Peyer's patch (tissue), 4 donors: ENCODE data around the gene CD300H. TPM values are rescaled to one million over a fixed set of nuclear protein-coding genes. Genes with fewer than 3 reads are reported as not detected.
"Not testable (repeated sequence)": the region's sequence is repeated elsewhere in the genome, so short reads cannot be mapped to it uniquely, and the experiment has no call there.

Experiments
- DNase-seq, 3 donors: peaks; one replicate each; pipeline ENCODE4 v3.0.0-alpha.2; 2017 to 2019
- H3K27ac ChIP-seq, 4 donors: fragments of 200-600 bp; sonication (generic); one replicate each; pipeline ENCODE4 v1.5.1; 2016 to 2019
- H3K27me3 ChIP-seq, 2 donors: fragments of 200-600 bp; sonication (generic); one replicate each; pipeline ENCODE4 v1.5.1; 2019
- H3K36me3 ChIP-seq, 3 donors: fragments of 200-600 bp; sonication (generic); one replicate each; pipeline ENCODE4 v1.5.1; 2016 to 2019
- H3K4me1 ChIP-seq, 4 donors: fragments of 200-600 bp; sonication (generic); one replicate each; pipeline ENCODE4 v1.5.1; 2016 to 2019
- H3K4me3 ChIP-seq, 4 donors: fragments of 200-600 bp; sonication (generic); 1 replicate in 3 of 4; 2 replicates in 1 of 4; pipeline ENCODE4 v1.5.1; 2016 to 2019; ENCODE audit warnings: mild to moderate bottlenecking in 1 of 4
- H3K9me3 ChIP-seq, 4 donors: fragments of 200-600 bp; sonication (generic); one replicate each; pipeline ENCODE4 v1.5.1; 2016 to 2019; ENCODE audit warnings: mild to moderate bottlenecking in 1 of 4
- CTCF ChIP-seq, 6 experiments: fragments of 450-650 bp in 4 of 6; fragments of 200-600 bp in 2 of 6; sonication (generic) in 1 of 6; IDR thresholded peaks; one replicate each; pipeline ENCODE4 v1.5.1; 2017 to 2019; ENCODE audit warnings: antibody characterized with exemption in 6 of 6, mild to moderate bottlenecking in 3 of 6, moderate library complexity in 1 of 6
- POLR2A ChIP-seq, 2 donors: fragments of 450-650 bp; IDR thresholded peaks; one replicate each; pipeline ENCODE4 v1.5.1; 2017; ENCODE audit warnings: antibody characterized with exemption in 2 of 2, mild to moderate bottlenecking in 2 of 2, moderate library complexity in 2 of 2
- total RNA-seq, 4 donors: library from RNA; depleted of rRNA; stranded (reverse); fragments of >200 nt; gene quantifications; one replicate each; pipeline ENCODE4 v1.1.0, GENCODE V29; 2016

Gene CD300H
- total RNA-seq, 4 donors from 2014 or later: not detected

- Histone ChIP-seq H3K9me3 (no peaks in the 10 kb centered on the region), H3K27me3 (no peaks in the 10 kb centered on the region), H3K36me3 (no peaks in the 10 kb centered on the region), H3K4me3 (no peak overlapping the region), H3K27ac (no peak overlapping the region), H3K4me1 (no peaks in the 10 kb centered on the region)
- TF ChIP-seq POLR2A (IDR thresholded peaks at IDR 0.05): no peak
- no peak for TF ChIP-seq CTCF (IDR thresholded peaks at IDR 0.05)
- DNase-seq: peak in 1 of 3 donors; percentile 15
Measured at GRCh38 chr17:74523308-74523707, 44.0 kb downstream of the CD300H start.

- no peak for TF ChIP-seq CTCF (IDR thresholded peaks at IDR 0.05)
- TF ChIP-seq POLR2A (IDR thresholded peaks at IDR 0.05): no peak
- H3K4me1 ChIP-seq: no peaks in the 10 kb centered on the region
- no peaks in the 10 kb centered on the region for H3K36me3 ChIP-seq
- peak; percentile 6 to 32 (median 31) for DNase-seq
- H3K27me3 ChIP-seq: no peaks in the 10 kb centered on the region
- no peak overlapping the region for H3K27ac ChIP-seq
- no peaks in the 10 kb centered on the region for H3K9me3 ChIP-seq
- H3K4me3 ChIP-seq: no peak overlapping the region
Measured at GRCh38 chr17:74522381-74523105, 44.8 kb downstream of the CD300H start.

GRCh38 chr17:74521701-74522201 is 45.6 kb downstream of the CD300H start:
- DNase-seq: peak; percentile 25 to 47 (median 43)
- no peak for TF ChIP-seq POLR2A (IDR thresholded peaks at IDR 0.05)
- TF ChIP-seq CTCF (IDR thresholded peaks at IDR 0.05): no peak
- no peaks in the 10 kb centered on the region for H3K36me3 ChIP-seq
- H3K27ac ChIP-seq: peak overlapping the region; percentile 7 to 68 (median 42)
- H3K9me3 ChIP-seq: no peaks in the 10 kb centered on the region
- H3K4me1 ChIP-seq: no peaks in the 10 kb centered on the region
- no peak overlapping the region for H3K4me3 ChIP-seq
- no peaks in the 10 kb centered on the region for H3K27me3 ChIP-seq

GRCh38 chr17:74520790-74521480 is 46.4 kb downstream of the CD300H start:
- H3K27ac ChIP-seq: peak overlapping the region; percentile 7 to 68 (median 48)
- DNase-seq: peak; percentile 11 to 42 (median 30)
- H3K4me1 ChIP-seq: no peaks in the 10 kb centered on the region
- H3K9me3 ChIP-seq: no peaks in the 10 kb centered on the region
- H3K36me3 ChIP-seq: no peaks in the 10 kb centered on the region
- no peak overlapping the region for H3K4me3 ChIP-seq
- H3K27me3 ChIP-seq: no peaks in the 10 kb centered on the region
- TF ChIP-seq CTCF (IDR thresholded peaks at IDR 0.05): no peak
- TF ChIP-seq POLR2A (IDR thresholded peaks at IDR 0.05): no peak

GRCh38 chr17:74520016-74520434 is 47.3 kb downstream of the CD300H start:
- Histone ChIP-seq H3K4me3 (no peak overlapping the region), H3K9me3 (no peaks in the 10 kb centered on the region), H3K27ac (peak overlapping the region in 1 of 4 donors; percentile 58), H3K27me3 (no peaks in the 10 kb centered on the region), H3K36me3 (no peaks in the 10 kb centered on the region), H3K4me1 (no peaks in the 10 kb centered on the region)
- TF ChIP-seq CTCF (IDR thresholded peaks at IDR 0.05) (no peak), POLR2A (IDR thresholded peaks at IDR 0.05) (no peak)
- peak in 2 of 3 donors; percentile 67 to 69 for DNase-seq

- not testable (repeated sequence) for H3K27ac ChIP-seq, H3K27me3 ChIP-seq, H3K4me3 ChIP-seq, H3K4me1 ChIP-seq, H3K36me3 ChIP-seq, H3K9me3 ChIP-seq
- peak in 1 of 3 donors; percentile 26 for DNase-seq
Measured at GRCh38 chr17:74518413-74518981, 48.8 kb downstream of the CD300H start.
